ENCODE data around the gene SPAG8. TPM values are rescaled to one million over a fixed set of nuclear protein-coding genes. Genes with fewer than 3 reads are reported as not detected.

Gene SPAG8
- total RNA-seq = 1.5 and 1.6 TPM in 2 replicates

DNA sequence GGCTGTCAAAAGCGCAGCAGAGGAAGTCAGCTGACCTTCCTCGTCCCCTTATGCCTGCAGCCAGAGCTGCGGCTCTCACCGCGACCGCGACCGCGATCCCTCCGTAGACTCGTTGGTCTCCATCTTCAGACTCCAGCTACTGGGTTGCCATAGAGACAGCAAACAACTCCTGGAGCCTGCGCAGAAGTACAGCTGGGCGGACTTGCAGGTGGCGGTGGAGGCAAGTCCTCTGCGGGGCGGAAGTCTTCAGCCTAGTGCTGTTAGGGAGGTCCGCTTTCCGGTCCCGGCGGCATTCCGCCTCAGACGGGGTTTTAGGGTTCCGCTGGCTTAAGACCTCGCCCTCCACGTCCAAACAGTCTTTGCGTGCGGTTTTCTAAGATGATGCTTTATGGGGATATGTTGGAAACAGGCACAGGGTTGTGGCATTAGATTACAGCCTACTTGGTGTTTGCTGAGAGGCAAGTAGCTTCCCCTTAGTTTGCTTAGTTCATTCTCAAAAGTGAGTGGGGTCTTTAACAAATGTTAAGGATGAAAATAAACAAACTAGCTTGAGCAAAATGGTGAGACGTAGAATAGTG is at the start of gene SPAG8:
Gene SPAG8 (minus strand): TSS at position 238 of the 578 bp plus-strand sequence. CDS start 115 bp downstream, at position 123.

GRCh38 chr9:35829084-35829763 is 17.2 kb upstream of the SPAG8 start, which contains the start of gene TMEM8B:
Gene TMEM8B (plus strand): TSS chr9:35829228. CDS start chr9:35829448, 220 bp downstream.

DNA sequence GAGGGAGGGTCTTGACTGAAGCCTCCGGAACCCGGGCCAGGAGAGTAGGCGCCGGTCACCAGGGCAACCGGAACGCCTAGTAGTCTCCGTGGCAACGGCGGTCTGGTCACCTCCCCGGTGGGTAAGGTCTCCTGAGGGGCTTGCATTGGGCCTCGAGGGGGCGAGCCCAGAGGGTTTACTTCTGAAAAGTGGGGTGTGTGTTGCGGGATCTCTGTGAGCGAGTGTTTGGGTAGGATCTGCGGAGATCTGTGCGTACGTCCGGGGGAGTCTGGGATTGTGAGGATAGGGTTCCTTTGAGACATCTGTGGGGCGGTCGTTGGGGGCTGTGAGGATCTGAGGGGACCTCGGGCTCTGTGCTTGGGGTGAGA is 16.6 kb upstream of the SPAG8 start, which contains the start of gene FAM221B:
Gene FAM221B (minus strand): TSS at position 17 of the 368 bp plus-strand sequence. CDS start 2,571 bp downstream, outside the sequence.

DNA sequence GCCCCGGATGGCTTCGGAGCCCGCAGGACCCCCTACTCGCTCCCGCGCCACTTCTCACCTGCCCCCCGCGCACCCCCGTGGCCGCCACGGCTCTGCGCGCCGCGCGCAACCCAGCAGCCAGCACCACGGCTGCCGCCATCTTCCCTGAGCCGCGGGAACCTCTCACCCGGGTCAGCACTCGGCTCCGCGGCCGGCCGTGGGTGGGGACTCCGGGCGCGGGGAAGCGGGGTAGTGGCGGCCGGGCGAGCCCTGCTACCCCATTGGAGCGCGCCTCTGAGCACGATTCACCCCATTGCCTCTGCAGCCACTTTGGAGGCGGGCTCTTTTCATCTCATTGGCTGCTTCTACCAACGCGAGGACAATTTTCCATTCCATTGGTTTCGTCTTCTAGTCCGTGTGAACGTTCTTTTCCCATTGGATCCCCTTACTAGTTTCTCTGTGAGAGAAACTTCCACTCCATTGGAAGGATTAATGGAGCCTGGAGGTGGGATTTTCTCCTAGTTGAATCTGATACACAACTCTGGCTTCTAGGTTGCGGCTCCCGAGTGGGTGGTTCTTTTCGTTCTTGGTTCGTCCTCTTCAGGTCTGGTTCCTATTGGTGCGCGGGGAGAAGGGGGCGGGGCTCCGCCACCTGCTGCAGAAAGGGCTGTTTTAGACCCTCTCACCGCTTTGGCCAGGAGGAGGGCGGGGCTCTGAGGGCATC is 2.9 kb upstream of the SPAG8 start, which contains the start of gene HINT2:
Gene HINT2 (minus strand): TSS at position 202 of the 703 bp plus-strand sequence. CDS start 63 bp downstream, at position 139.

GRCh38 chr9:35791297-35791921 is 20.7 kb downstream of the SPAG8 start, which contains the start of gene NPR2:
Gene NPR2 (plus strand): TSS chr9:35791591. CDS start chr9:35792409, 818 bp downstream.

Other genes with a start within 250 kb of the SPAG8 start
- gene TESK1, start 207.0 kb downstream of the SPAG8 start, total RNA-seq = 7.3 and 11.9 TPM in 2 replicates
- gene CD72, start 193.8 kb downstream of the SPAG8 start, total RNA-seq = 1.3 and 1.9 TPM in 2 replicates
- gene SIT1, start 161.3 kb downstream of the SPAG8 start, total RNA-seq = 0.32 TPM in 1 of 2 replicates, not detected in the other
- 67,158 and 134,448 TPM in 2 replicates for gene RMRP, start 154.2 kb downstream of the SPAG8 start, total RNA-seq
- 10.8 and 11.7 TPM in 2 replicates for gene CCDC107, start 154.0 kb downstream of the SPAG8 start, total RNA-seq
- under 0.01 and 0.32 TPM in 2 replicates for gene ARHGEF39, start 147.1 kb downstream of the SPAG8 start, total RNA-seq
- gene CA9, start 138.3 kb downstream of the SPAG8 start, total RNA-seq = 0.86 and 1.7 TPM in 2 replicates
- gene TPM2, start 122.3 kb downstream of the SPAG8 start, total RNA-seq = 925 and 1,339 TPM in 2 replicates
- 209 and 221 TPM in 2 replicates for gene TLN1, start 80.1 kb downstream of the SPAG8 start, total RNA-seq
- 42.9 and 50.1 TPM in 2 replicates for gene CREB3, start 79.6 kb downstream of the SPAG8 start, total RNA-seq
- 13.9 and 21.4 TPM in 2 replicates for gene GBA2, start 63.0 kb downstream of the SPAG8 start, total RNA-seq
- gene RGP1, start 63.0 kb downstream of the SPAG8 start, total RNA-seq = 10.2 and 10.6 TPM in 2 replicates
- not detected in 2 replicates for gene MSMP, start 58.0 kb downstream of the SPAG8 start, total RNA-seq
- 25.7 and 28.2 TPM in 2 replicates for gene NPR2, start 20.7 kb downstream of the SPAG8 start, total RNA-seq
- gene HINT2, start 2.8 kb upstream of the SPAG8 start, total RNA-seq = 27.3 and 27.7 TPM in 2 replicates
- not detected in 2 replicates for gene FAM221B, start 16.5 kb upstream of the SPAG8 start, total RNA-seq
- 2.4 and 2.7 TPM in 2 replicates for gene TMEM8B, start 17.0 kb upstream of the SPAG8 start, total RNA-seq
- not detected in 2 replicates for gene OR13J1, start 58.1 kb upstream of the SPAG8 start, total RNA-seq
- 0.16 and 0.17 TPM in 2 replicates for gene HRCT1, start 93.9 kb upstream of the SPAG8 start, total RNA-seq
- gene SPAAR, start 97.2 kb upstream of the SPAG8 start, total RNA-seq = under 0.01 and 0.17 TPM in 2 replicates
- not detected in 2 replicates for gene OR2S2, start 145.9 kb upstream of the SPAG8 start, total RNA-seq
- 29.9 and 42.3 TPM in 2 replicates for gene RECK, start 224.7 kb upstream of the SPAG8 start, total RNA-seq